ENCODE results near the gene SLC18B1.

The SLC18B1 gene

DNA sequence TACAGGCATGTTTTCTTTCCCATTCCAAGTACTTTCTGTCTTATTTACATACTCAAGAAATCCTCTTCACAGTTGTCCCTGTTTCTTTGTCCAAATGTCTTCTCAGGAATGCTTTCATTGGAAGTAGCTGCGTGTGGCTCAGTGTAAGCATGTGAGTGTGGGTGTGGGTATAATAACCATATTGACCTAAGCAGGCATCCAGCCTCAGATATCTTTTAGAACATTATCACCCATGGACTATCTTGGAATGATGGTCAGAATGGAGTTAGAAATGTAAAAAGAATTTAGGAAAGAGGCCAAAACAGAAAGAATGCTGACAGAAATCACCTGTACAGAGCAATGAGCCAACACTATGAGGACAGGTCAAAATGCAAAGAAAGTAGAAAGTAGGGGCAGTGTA lies 57.2 kb downstream of the SLC18B1 start:
- no peak overlapping the region for H3K4me3 ChIP-seq (ENCODE audit: low read depth, low read length)
- H3K9ac ChIP-seq (ENCODE audit: low read depth, low read length) = no peak overlapping the region
- H3K4me1 ChIP-seq (ENCODE audit: control insufficient read depth, insufficient read depth, low read length) = no peaks in the 10 kb centered on the region
- no peak overlapping the region for H3K27ac ChIP-seq (ENCODE audit: low read depth, low read length)
- no peaks in the 10 kb centered on the region for H3K9me3 ChIP-seq (ENCODE audit: control insufficient read depth, insufficient read depth, low read length)
- H3K36me3 ChIP-seq (ENCODE audit: control insufficient read depth, insufficient read depth, low read length) = no peaks in the 10 kb centered on the region
- no peaks in the 10 kb centered on the region for H3K27me3 ChIP-seq (ENCODE audit: control insufficient read depth, insufficient read depth, low read length)

DNA sequence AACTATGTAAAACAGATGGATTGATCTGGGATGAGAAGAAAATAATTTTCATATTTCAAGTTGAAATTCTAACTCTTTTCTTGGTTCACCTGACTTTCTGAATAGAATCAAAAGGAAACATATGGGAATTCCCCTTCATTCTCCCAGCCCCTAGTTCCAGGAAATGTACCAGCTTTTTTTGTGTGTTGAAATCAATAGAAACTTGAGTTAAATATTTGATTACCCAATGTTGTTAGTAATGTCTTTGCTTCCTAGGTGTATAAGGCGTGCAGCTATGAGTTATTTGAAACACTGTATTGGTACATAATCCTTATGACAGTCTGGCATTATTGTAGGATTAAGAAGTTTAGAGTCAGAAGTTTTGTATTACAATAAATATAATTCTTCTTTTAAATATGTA lies 62.2 kb downstream of the SLC18B1 start:
- no peak overlapping the region for H3K4me3 ChIP-seq (ENCODE audit: low read depth, low read length)
- no peaks in the 10 kb centered on the region for H3K4me1 ChIP-seq (ENCODE audit: control insufficient read depth, insufficient read depth, low read length)
- H3K36me3 ChIP-seq (ENCODE audit: control insufficient read depth, insufficient read depth, low read length) = no peaks in the 10 kb centered on the region
- H3K9ac ChIP-seq (ENCODE audit: low read depth, low read length) = no peak overlapping the region
- H3K9me3 ChIP-seq (ENCODE audit: control insufficient read depth, insufficient read depth, low read length) = no peaks in the 10 kb centered on the region
- H3K27me3 ChIP-seq (ENCODE audit: control insufficient read depth, insufficient read depth, low read length) = no peaks in the 10 kb centered on the region
- H3K27ac ChIP-seq (ENCODE audit: low read depth, low read length) = no peak overlapping the region

DNA sequence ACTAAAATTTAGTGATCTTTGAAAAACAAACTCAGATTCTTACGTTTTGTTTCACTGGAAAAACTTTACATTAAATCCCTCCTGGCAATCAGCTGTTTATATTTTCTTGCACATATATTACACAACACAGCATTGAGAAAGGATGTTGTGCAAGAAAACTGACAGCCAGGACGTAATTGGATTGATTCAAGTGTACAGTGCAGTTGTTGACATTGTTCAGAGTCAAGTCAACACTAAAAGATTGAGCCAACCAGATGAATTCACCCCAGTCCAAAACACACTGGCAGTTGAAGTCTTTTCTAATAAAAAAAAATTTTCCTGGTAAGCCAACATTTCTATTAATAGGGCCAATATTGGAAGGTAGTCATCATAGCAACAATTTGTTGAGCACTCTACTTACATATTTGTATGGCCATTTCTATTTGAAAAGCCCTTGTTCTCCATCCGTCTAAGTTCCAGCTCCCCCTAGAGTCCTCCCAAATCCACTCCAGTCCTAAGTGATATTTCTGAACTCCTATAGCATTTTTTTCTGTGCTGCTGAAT lies 63.7 kb downstream of the SLC18B1 start:
- Histone ChIP-seq H3K36me3 (ENCODE audit: control insufficient read depth, insufficient read depth, low read length) (no peaks in the 10 kb centered on the region), H3K4me1 (ENCODE audit: control insufficient read depth, insufficient read depth, low read length) (no peaks in the 10 kb centered on the region), H3K27ac (ENCODE audit: low read depth, low read length) (no peak overlapping the region), H3K4me3 (ENCODE audit: low read depth, low read length) (no peak overlapping the region), H3K9me3 (ENCODE audit: control insufficient read depth, insufficient read depth, low read length) (no peaks in the 10 kb centered on the region), H3K9ac (ENCODE audit: low read depth, low read length) (no peak overlapping the region), H3K27me3 (ENCODE audit: control insufficient read depth, insufficient read depth, low read length) (no peaks in the 10 kb centered on the region)

DNA sequence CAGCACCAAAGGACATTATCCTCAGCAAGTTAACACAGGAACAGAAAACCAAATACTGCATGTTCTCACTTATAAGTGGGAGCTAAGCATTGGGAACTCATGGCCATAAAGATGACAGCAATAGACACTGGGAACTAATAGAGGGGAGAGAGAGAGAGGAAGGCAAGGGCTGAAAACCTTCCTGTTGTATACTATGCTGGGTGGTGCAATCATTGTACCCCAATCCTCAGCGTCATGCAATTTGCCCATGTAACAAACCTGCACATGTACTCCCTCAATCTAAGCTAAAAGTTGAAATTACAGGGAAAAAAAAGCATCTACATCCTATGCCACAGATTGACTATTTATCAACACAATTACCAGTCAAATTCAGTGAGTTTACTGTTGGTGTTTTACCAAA lies 64.6 kb downstream of the SLC18B1 start:
- no peaks in the 10 kb centered on the region for H3K27me3 ChIP-seq (ENCODE audit: control insufficient read depth, insufficient read depth, low read length)
- H3K4me3 ChIP-seq (ENCODE audit: low read depth, low read length) = no peak overlapping the region
- no peaks in the 10 kb centered on the region for H3K4me1 ChIP-seq (ENCODE audit: control insufficient read depth, insufficient read depth, low read length)
- no peak overlapping the region for H3K9ac ChIP-seq (ENCODE audit: low read depth, low read length)
- H3K27ac ChIP-seq (ENCODE audit: low read depth, low read length) = no peak overlapping the region
- no peaks in the 10 kb centered on the region for H3K36me3 ChIP-seq (ENCODE audit: control insufficient read depth, insufficient read depth, low read length)
- H3K9me3 ChIP-seq (ENCODE audit: control insufficient read depth, insufficient read depth, low read length) = no peaks in the 10 kb centered on the region

DNA sequence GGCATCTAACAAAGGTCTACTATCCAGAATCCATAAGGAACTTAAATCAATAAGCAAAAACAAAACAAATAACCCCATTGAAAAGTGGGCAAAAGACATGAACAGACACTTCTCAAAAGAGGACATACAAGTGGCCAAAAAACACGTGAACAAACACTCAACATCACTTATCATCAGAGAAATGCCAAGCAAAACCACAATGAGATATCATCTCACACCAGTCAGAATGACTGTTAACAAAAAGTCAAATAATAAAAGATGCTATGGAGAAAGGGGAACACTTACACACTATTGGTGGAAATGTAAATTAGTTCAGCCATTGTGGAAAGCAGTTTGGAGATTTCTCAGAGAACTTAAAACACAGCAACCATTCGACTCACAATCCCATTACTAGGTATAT lies 65.2 kb downstream of the SLC18B1 start:
- Histone ChIP-seq H3K27ac (ENCODE audit: low read depth, low read length) (no peak overlapping the region), H3K9ac (ENCODE audit: low read depth, low read length) (no peak overlapping the region), H3K27me3 (ENCODE audit: control insufficient read depth, insufficient read depth, low read length) (no peaks in the 10 kb centered on the region), H3K4me1 (ENCODE audit: control insufficient read depth, insufficient read depth, low read length) (no peaks in the 10 kb centered on the region), H3K9me3 (ENCODE audit: control insufficient read depth, insufficient read depth, low read length) (no peaks in the 10 kb centered on the region), H3K36me3 (ENCODE audit: control insufficient read depth, insufficient read depth, low read length) (no peaks in the 10 kb centered on the region), H3K4me3 (ENCODE audit: low read depth, low read length) (no peak overlapping the region)

DNA sequence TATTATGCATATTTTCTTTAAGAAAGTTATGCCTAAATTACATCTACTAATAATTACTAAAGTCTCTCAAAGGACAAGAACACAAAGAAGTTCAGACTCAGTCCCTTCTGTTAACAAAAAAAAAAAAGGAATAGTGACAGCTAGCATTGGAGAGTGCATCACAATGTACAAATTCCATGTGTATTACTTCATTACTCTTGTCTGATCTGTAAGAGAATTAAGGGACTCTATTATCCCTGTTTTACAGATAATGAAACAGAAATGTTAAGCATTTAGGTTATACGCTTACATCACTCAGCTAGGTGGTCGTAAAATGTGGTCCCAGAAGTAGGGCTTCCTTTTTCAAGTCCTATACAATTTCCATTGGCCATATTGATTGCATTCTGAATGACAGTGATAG lies 67.4 kb downstream of the SLC18B1 start:
- H3K4me3 ChIP-seq (ENCODE audit: low read depth, low read length) = no peak overlapping the region
- H3K27ac ChIP-seq (ENCODE audit: low read depth, low read length) = no peak overlapping the region
- no peaks in the 10 kb centered on the region for H3K9me3 ChIP-seq (ENCODE audit: control insufficient read depth, insufficient read depth, low read length)
- H3K4me1 ChIP-seq (ENCODE audit: control insufficient read depth, insufficient read depth, low read length) = no peaks in the 10 kb centered on the region
- H3K27me3 ChIP-seq (ENCODE audit: control insufficient read depth, insufficient read depth, low read length) = no peaks in the 10 kb centered on the region
- no peaks in the 10 kb centered on the region for H3K36me3 ChIP-seq (ENCODE audit: control insufficient read depth, insufficient read depth, low read length)
- no peak overlapping the region for H3K9ac ChIP-seq (ENCODE audit: low read depth, low read length)

DNA sequence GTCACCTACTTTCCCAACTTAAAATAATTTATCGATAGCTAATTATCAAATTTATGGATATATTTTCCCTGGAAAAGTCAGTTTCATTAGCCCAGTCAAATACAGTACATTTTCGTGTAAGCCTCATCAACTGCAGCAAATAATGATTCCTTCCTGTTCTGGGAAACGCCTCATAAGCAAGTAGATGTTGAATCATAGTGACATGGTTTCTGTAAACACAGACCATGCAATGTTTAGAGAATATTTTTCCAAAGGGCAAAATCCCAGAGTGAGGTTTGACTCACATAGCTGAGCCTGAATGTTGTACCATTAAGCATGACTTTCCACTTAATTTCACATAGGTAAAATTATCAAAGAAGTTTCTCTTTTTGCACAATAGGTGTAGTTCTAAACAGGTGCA lies 67.9 kb downstream of the SLC18B1 start:
- Histone ChIP-seq H3K36me3 (ENCODE audit: control insufficient read depth, insufficient read depth, low read length) (no peaks in the 10 kb centered on the region), H3K4me3 (ENCODE audit: low read depth, low read length) (no peak overlapping the region), H3K4me1 (ENCODE audit: control insufficient read depth, insufficient read depth, low read length) (no peaks in the 10 kb centered on the region), H3K27ac (ENCODE audit: low read depth, low read length) (no peak overlapping the region), H3K9me3 (ENCODE audit: control insufficient read depth, insufficient read depth, low read length) (no peaks in the 10 kb centered on the region), H3K27me3 (ENCODE audit: control insufficient read depth, insufficient read depth, low read length) (no peaks in the 10 kb centered on the region), H3K9ac (ENCODE audit: low read depth, low read length) (no peak overlapping the region)

DNA sequence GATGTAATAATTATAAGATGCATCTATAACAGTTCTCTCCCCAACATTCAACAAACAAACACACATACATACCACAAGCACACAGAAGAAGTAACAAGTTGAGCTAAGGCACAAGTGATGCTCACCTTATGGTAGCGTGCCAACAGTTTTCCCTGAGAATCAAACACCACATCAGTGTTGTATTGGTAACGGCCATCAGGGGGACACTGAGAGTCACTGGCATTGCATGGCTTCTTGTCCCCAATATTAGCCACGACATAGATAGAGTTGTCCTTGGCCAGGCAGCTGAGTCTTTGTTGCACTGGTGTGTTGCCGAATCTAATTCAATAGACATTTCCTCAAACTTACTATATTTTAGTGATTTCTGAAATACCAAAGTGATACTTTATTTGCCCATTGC lies 69.8 kb downstream of the SLC18B1 start:
- Histone ChIP-seq H3K9ac (ENCODE audit: low read depth, low read length) (no peak overlapping the region), H3K36me3 (ENCODE audit: control insufficient read depth, insufficient read depth, low read length) (no peaks in the 10 kb centered on the region), H3K27me3 (ENCODE audit: control insufficient read depth, insufficient read depth, low read length) (no peaks in the 10 kb centered on the region), H3K4me1 (ENCODE audit: control insufficient read depth, insufficient read depth, low read length) (no peaks in the 10 kb centered on the region), H3K9me3 (ENCODE audit: control insufficient read depth, insufficient read depth, low read length) (no peaks in the 10 kb centered on the region), H3K27ac (ENCODE audit: low read depth, low read length) (no peak overlapping the region), H3K4me3 (ENCODE audit: low read depth, low read length) (no peak overlapping the region)

DNA sequence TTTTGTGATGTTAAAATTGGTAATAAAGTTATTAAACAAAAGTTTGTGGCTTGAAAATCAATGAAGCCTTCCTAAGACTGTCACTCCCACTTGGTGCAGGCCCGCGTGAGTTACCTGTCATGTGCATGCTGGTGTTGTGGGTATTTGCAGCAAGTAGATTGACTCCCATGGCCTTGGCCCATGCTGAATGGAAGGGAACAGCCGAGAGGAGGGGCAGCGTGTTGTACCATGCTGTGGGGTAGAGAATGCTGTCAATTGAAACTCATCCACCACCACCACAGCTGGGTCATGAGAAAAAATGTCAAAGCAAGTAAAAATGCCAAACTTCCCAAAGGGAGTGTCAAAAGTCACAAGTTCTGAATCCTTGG lies 71.8 kb downstream of the SLC18B1 start:
- H3K36me3 ChIP-seq (ENCODE audit: control insufficient read depth, insufficient read depth, low read length) = no peaks in the 10 kb centered on the region
- H3K9me3 ChIP-seq (ENCODE audit: control insufficient read depth, insufficient read depth, low read length) = no peaks in the 10 kb centered on the region
- no peak overlapping the region for H3K9ac ChIP-seq (ENCODE audit: low read depth, low read length)
- no peak overlapping the region for H3K27ac ChIP-seq (ENCODE audit: low read depth, low read length)
- H3K27me3 ChIP-seq (ENCODE audit: control insufficient read depth, insufficient read depth, low read length) = no peaks in the 10 kb centered on the region
- no peak overlapping the region for H3K4me3 ChIP-seq (ENCODE audit: low read depth, low read length)
- no peaks in the 10 kb centered on the region for H3K4me1 ChIP-seq (ENCODE audit: control insufficient read depth, insufficient read depth, low read length)

DNA sequence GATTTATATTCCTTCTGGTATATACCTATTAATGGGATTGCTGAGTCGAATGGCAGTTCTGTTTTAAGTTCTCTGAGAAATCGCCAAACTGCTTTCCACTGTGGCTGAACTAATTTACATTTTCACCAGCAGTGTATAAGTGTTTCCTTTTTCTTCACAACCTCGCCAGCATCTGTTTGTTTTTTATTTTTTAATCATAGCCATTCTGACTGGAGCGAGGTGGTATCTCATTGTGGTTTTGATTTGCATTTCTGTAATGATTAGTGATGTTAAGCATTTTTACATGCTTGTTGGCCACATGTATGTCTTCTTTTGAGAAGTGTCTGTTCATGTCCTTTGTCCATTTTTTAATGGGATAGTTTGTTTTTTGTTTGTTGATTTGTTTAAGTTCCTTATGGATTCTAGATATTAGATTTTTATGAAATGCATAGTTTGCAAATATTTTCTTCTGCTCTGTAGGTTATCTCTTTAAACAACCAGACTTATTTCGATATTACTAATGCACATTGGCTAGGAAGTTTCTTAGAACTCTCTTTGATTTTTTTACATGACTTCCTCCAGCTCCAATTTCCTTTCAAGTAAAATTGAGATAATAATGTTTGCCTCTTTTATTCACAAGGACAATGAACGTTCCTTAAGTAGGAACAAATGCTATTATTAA lies 72.4 kb downstream of the SLC18B1 start:
- H3K36me3 ChIP-seq (ENCODE audit: control insufficient read depth, insufficient read depth, low read length) = no peaks in the 10 kb centered on the region
- no peaks in the 10 kb centered on the region for H3K27me3 ChIP-seq (ENCODE audit: control insufficient read depth, insufficient read depth, low read length)
- H3K27ac ChIP-seq (ENCODE audit: low read depth, low read length) = no peak overlapping the region
- no peak overlapping the region for H3K9ac ChIP-seq (ENCODE audit: low read depth, low read length)
- H3K4me1 ChIP-seq (ENCODE audit: control insufficient read depth, insufficient read depth, low read length) = no peaks in the 10 kb centered on the region
- no peak overlapping the region for H3K4me3 ChIP-seq (ENCODE audit: low read depth, low read length)
- no peaks in the 10 kb centered on the region for H3K9me3 ChIP-seq (ENCODE audit: control insufficient read depth, insufficient read depth, low read length)

DNA sequence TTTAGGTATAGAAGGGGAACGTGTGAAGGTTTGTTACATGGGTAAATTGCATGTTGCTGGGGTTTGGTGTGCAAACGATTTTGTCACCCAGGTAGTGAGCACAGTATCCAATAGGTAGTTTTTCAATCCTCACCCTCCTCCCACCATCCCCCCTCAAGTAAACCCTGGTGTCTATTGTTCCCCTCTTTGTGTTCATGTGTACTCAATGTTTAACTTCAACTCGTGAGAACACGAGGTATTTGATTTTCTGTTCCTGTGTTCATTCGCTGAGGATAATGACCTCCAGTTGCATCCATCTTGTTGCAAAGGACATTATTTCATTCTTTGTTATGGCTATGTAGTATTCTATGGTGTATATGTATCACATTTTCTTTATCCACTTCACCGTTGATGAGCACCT lies 73.0 kb downstream of the SLC18B1 start:
- H3K27ac ChIP-seq (ENCODE audit: low read depth, low read length) = no peak overlapping the region
- no peaks in the 10 kb centered on the region for H3K9me3 ChIP-seq (ENCODE audit: control insufficient read depth, insufficient read depth, low read length)
- H3K27me3 ChIP-seq (ENCODE audit: control insufficient read depth, insufficient read depth, low read length) = no peaks in the 10 kb centered on the region
- no peaks in the 10 kb centered on the region for H3K36me3 ChIP-seq (ENCODE audit: control insufficient read depth, insufficient read depth, low read length)
- no peak overlapping the region for H3K4me3 ChIP-seq (ENCODE audit: low read depth, low read length)
- no peaks in the 10 kb centered on the region for H3K4me1 ChIP-seq (ENCODE audit: control insufficient read depth, insufficient read depth, low read length)
- H3K9ac ChIP-seq (ENCODE audit: low read depth, low read length) = no peak overlapping the region

Data from HUES48 (cell line).